HG03565 (cell line): ENCODE measurements around the gene VPS50.

Source experiments
- ATAC-seq: cut with Tn5 transposase; IDR thresholded peaks from one replicate; pipeline ENCODE4 v1.9.1; 2021; ENCODE audit warnings: mild to moderate bottlenecking, moderate library complexity; ENCODE audit not compliant: unreplicated experiment

Gene VPS50

GRCh38 chr7:93392984-93393383 is 160.8 kb downstream of the VPS50 start:
- no peak for ATAC-seq

- ATAC-seq: no peak
Observed at GRCh38 chr7:93399642-93400041, 167.5 kb downstream of the VPS50 start.

GRCh38 chr7:93402944-93403343 is 170.8 kb downstream of the VPS50 start:
- no peak for ATAC-seq

- no peak for ATAC-seq
Observed at GRCh38 chr7:93407239-93407638, 175.1 kb downstream of the VPS50 start.

- ATAC-seq: no peak
Observed at GRCh38 chr7:93409324-93409723, 177.2 kb downstream of the VPS50 start.
